Measurements from ENCODE around the gene C2orf72. TPM values are rescaled to one million over a fixed set of nuclear protein-coding genes. Genes with fewer than 3 reads are reported as not detected.
A peak's percentile ranks its signal among the peaks of the same experiment; 100 is the strongest.

The C2orf72 gene
- total and polyA plus RNA-seq, 2 of the 13 experiments (the other 11 are each of a cell fraction or from before 2014, with no cell fraction given), result 147 to 203 TPM

DNA sequence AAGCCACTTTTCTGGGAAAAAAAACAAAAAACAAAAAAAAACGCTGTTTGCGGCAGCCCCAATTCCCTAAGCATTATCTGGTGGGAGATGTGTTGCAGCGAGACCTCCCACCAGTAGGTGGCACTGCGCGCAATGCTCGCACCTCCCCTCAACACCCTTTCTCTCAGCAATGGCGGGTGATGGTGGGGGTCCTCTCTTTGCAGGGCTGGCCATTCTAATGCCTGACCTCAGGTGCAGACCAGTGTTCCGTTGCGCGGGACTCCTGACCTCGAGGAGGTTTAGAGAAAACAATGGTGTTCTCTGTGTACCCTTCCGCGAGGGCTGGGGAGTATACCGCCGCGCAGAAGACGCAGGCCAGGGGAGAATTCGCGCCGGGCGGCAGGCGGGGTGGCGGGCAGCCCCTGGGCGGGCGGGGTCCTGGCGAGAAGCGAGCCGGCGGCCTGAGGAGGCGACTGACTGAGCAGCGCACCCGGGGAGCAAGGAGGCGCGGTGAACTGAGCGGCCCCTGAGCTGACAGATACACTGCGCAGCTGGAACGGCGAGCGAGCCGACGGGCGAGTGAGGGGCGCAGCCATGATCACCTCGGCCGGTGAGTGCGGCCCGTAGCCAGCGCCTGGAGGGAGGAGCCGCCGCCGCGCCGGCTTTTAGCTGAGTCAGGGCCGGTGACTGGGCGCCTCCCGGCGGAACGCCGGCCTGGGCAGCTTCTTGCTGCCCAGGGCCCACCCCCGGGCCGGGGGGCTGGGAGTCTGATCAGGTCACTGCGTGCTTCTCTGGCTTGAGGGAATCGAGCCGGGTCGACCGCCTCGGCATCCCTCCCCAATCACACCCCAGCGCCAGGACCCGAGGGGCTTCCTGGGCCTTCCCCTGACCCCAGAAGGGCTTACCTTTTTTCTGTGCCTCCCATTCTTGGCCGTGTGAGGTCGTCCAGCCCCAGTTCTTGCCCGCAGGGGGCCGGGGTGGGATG, 19.4 kb downstream of the C2orf72 start, which contains the start of gene PSMD1 (continued):
- TF ChIP-seq, protein P1, sequence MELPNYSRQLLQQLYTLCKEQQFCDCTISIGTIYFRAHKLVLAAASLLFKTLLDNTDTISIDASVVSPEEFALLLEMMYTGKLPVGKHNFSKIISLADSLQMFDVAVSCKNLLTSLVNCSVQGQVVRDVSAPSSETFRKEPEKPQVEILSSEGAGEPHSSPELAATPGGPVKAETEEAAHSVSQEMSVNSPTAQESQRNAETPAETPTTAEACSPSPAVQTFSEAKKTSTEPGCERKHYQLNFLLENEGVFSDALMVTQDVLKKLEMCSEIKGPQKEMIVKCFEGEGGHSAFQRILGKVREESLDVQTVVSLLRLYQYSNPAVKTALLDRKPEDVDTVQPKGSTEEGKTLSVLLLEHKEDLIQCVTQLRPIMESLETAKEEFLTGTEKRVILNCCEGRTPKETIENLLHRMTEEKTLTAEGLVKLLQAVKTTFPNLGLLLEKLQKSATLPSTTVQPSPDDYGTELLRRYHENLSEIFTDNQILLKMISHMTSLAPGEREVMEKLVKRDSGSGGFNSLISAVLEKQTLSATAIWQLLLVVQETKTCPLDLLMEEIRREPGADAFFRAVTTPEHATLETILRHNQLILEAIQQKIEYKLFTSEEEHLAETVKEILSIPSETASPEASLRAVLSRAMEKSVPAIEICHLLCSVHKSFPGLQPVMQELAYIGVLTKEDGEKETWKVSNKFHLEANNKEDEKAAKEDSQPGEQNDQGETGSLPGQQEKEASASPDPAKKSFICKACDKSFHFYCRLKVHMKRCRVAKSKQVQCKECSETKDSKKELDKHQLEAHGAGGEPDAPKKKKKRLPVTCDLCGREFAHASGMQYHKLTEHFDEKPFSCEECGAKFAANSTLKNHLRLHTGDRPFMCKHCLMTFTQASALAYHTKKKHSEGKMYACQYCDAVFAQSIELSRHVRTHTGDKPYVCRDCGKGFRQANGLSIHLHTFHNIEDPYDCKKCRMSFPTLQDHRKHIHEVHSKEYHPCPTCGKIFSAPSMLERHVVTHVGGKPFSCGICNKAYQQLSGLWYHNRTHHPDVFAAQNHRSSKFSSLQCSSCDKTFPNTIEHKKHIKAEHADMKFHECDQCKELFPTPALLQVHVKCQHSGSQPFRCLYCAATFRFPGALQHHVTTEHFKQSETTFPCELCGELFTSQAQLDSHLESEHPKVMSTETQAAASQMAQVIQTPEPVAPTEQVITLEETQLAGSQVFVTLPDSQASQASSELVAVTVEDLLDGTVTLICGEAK (IDR thresholded peaks at IDR 0.05), result no peak
- TF ChIP-seq, protein P1 (CRISPR knock-in tag; IDR thresholded peaks at IDR 0.05), result 0 out of 2 replicates have a peak, but pooled peaks have one; percentile 57
- TF ChIP-seq GTF2F1 (IDR thresholded peaks at IDR 0.05; ENCODE audit: low read length), result 0 out of 2 replicates have a peak, but pooled peaks have one; percentile 11
- TF ChIP-seq SAFB2 (CRISPR knock-in tag; IDR thresholded peaks at IDR 0.05; ENCODE audit: borderline replicate concordance, low read depth), result no peak; the same call in 1 of the 2 replicates
- TF ChIP-seq, protein P2, sequence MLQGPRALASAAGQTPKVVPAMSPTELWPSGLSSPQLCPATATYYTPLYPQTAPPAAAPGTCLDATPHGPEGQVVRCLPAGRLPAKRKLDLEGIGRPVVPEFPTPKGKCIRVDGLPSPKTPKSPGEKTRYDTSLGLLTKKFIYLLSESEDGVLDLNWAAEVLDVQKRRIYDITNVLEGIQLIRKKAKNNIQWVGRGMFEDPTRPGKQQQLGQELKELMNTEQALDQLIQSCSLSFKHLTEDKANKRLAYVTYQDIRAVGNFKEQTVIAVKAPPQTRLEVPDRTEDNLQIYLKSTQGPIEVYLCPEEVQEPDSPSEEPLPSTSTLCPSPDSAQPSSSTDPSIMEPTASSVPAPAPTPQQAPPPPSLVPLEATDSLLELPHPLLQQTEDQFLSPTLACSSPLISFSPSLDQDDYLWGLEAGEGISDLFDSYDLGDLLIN (CRISPR knock-in tag; IDR thresholded peaks at IDR 0.05; ENCODE audit: borderline replicate concordance), result no peak
- TF ChIP-seq POGZ (CRISPR knock-in tag; IDR thresholded peaks at IDR 0.05), result peak; percentile 92
- TF ChIP-seq ZNF557 (CRISPR knock-in tag; IDR thresholded peaks at IDR 0.05), result no peak
- TF ChIP-seq, protein P3, sequence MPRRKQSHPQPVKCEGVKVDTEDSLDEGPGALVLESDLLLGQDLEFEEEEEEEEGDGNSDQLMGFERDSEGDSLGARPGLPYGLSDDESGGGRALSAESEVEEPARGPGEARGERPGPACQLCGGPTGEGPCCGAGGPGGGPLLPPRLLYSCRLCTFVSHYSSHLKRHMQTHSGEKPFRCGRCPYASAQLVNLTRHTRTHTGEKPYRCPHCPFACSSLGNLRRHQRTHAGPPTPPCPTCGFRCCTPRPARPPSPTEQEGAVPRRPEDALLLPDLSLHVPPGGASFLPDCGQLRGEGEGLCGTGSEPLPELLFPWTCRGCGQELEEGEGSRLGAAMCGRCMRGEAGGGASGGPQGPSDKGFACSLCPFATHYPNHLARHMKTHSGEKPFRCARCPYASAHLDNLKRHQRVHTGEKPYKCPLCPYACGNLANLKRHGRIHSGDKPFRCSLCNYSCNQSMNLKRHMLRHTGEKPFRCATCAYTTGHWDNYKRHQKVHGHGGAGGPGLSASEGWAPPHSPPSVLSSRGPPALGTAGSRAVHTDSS (CRISPR knock-in tag; conservative IDR thresholded peaks at IDR 0.05), result no peak
- TF ChIP-seq ZNF562 (CRISPR knock-in tag; IDR thresholded peaks at IDR 0.05; ENCODE audit: borderline replicate concordance), result no peak
- TF ChIP-seq, protein P4, sequence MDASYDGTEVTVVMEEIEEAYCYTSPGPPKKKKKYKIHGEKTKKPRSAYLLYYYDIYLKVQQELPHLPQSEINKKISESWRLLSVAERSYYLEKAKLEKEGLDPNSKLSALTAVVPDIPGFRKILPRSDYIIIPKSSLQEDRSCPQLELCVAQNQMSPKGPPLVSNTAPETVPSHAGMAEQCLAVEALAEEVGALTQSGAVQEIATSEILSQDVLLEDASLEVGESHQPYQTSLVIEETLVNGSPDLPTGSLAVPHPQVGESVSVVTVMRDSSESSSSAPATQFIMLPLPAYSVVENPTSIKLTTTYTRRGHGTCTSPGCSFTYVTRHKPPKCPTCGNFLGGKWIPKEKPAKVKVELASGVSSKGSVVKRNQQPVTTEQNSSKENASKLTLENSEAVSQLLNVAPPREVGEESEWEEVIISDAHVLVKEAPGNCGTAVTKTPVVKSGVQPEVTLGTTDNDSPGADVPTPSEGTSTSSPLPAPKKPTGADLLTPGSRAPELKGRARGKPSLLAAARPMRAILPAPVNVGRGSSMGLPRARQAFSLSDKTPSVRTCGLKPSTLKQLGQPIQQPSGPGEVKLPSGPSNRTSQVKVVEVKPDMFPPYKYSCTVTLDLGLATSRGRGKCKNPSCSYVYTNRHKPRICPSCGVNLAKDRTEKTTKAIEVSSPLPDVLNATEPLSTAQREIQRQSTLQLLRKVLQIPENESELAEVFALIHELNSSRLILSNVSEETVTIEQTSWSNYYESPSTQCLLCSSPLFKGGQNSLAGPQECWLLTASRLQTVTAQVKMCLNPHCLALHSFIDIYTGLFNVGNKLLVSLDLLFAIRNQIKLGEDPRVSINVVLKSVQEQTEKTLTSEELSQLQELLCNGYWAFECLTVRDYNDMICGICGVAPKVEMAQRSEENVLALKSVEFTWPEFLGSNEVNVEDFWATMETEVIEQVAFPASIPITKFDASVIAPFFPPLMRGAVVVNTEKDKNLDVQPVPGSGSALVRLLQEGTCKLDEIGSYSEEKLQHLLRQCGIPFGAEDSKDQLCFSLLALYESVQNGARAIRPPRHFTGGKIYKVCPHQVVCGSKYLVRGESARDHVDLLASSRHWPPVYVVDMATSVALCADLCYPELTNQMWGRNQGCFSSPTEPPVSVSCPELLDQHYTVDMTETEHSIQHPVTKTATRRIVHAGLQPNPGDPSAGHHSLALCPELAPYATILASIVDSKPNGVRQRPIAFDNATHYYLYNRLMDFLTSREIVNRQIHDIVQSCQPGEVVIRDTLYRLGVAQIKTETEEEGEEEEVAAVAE (CRISPR knock-in tag; IDR thresholded peaks at IDR 0.05; ENCODE audit: borderline replicate concordance), result no peak; the same call in 1 of the 2 replicates
- peak; percentile 46 for TF ChIP-seq ELF3 (CRISPR knock-in tag; IDR thresholded peaks at IDR 0.05)

Data from HepG2 (cell line).